ENCODE data around the gene FUT2. TPM values are rescaled to one million over a fixed set of nuclear protein-coding genes. Genes with fewer than 3 reads are reported as not detected.

Gene FUT2
- total and polyA plus RNA-seq, 2 experiments from 2014 or later = 0.25 TPM; not detected in 1

DNA sequence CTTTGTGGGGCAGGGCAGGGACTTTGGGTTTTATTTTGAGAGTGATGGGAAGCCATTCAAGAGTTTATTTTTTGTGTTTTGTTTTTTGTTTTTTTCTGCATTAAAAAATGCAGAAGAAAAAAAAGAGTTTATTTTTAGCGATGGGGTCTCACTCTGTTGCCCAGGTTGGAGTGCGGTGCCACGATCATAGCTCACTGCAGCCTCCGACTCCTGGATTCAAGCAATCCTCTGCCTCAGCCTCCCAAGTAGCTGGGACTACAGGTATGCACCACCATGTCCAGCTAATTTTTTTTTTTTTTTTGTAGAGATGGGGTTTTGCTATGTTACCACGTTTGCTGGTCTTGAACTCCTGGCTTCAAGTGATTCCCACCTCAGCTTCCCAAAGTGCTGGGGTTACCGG, 37.3 kb upstream of the FUT2 start:
- Histone ChIP-seq H3K27me3 (replicated peaks; ENCODE audit: insufficient read depth) (no peaks in the 10 kb centered on the region), H2AFZ (no peak overlapping the region), H3K27ac (no peak overlapping the region), H3K9me2 (ENCODE audit: insufficient read depth) (no peaks in the 10 kb centered on the region), H3K9ac (no peak overlapping the region), H3K79me2 (ENCODE audit: insufficient read depth) (no peaks in the 10 kb centered on the region), H3K36me3 (ENCODE audit: low read depth) (no peaks in the 10 kb centered on the region), H3F3A (ENCODE audit: insufficient read depth) (peaks cover 18% of the 10 kb centered on the region), H4K20me1 (ENCODE audit: insufficient read depth) (no peaks in the 10 kb centered on the region), H3K9me3 (ENCODE audit: low read depth) (no peaks in the 10 kb centered on the region), H3K4me3 (no peak overlapping the region), H3K4me1 (ENCODE audit: insufficient read depth) (peaks cover 5% of the 10 kb centered on the region; the same call in 1 of the 2 replicates), H3K4me2 (ENCODE audit: unreplicated experiment) (no peak overlapping the region)
- in situ Hi-C loops (cut with MboI) = no loop called here
- 92 to 96% methylated on average over 6 of the region's 6 CpGs for WGBS, 2 experiments (ENCODE audit: low coverage in 1 of 2, low lambda C conversion rate in 2 of 2, missing lambda C conversion rate in 2 of 2)
- DNase-seq = no peak
- TF ChIP-seq EZH2phosphoT487 (IDR thresholded peaks at IDR 0.05; ENCODE audit: insufficient read depth, low read depth) (no peak), EZH2 (IDR thresholded peaks at IDR 0.05; ENCODE audit: insufficient read depth, poor library complexity, severe bottlenecking) (no peak)

DNA sequence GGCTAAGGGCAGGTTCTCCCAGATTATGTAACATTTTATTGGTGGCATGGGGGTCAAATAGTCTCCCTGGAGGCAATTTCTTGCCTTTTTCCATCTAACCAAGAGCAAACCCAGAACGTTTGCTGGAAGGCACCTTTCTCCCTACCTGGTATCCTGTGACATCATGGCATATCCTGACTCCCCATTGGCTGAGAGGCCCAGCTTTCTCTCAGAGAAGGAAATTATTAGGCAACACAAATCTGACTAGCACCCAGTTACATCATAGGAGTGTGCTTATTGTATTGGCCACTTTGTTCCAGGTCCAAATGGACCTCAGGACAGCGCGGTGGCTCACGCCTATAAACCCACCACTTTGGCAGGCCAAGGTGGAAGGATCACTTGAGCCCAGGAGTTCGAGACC, 36.0 kb upstream of the FUT2 start:
- no peak overlapping the region for H3K9ac ChIP-seq
- 77 to 79% methylated on average over 5 of the region's 5 CpGs for WGBS, 2 experiments (ENCODE audit: low coverage in 1 of 2, low lambda C conversion rate in 2 of 2, missing lambda C conversion rate in 2 of 2)
- in situ Hi-C loops (cut with MboI) = no loop called here

DNA sequence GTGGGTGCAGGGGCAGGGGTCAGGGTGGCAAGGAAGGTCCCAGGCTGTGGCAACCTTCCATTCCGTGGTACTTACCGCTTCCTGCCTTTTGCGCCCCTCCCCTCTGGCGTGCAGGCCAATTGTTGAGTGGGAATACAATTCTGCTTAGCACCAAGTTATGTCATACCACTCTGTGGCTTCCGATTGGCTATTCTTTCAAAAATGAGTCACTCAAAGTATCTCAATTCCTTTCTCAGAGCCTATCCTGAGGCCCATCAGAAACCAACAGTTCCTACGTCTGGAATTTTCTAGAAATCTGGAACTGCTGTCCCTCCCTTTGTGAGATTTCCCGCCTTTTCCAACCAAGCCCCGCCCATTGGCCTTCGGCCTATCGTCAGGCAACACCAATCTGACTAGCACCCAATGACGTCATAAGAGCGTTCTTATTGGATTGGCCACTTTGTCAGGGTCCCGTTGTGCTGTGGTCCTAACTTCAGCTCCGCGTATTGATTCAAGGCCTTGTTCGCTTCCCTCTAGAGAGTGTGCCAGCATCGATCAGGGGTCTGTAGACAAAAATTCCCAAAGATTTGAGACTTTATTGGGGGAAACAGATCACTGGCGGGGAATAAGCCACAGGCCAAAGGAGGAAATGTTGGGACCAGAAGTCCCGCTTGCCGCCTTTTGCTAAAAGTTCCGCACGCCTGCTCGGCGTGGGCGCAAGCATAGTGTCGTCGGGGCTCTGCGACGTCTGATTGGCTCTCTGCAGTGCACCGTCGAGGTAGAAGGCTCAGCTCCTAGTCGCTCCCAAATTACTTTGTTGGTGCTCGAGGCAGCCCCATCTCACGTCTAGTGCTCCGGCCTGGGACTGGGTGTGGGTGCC, 34.7 kb upstream of the FUT2 start:
- Histone ChIP-seq H3K9me3 (ENCODE audit: low read depth) (no peaks in the 10 kb centered on the region), H3K9me2 (ENCODE audit: insufficient read depth) (no peaks in the 10 kb centered on the region), H3K4me2 (ENCODE audit: unreplicated experiment) (peak overlapping the region; percentile 45), H3F3A (ENCODE audit: insufficient read depth) (peaks cover 18% of the 10 kb centered on the region), H3K4me3 (no peak overlapping the region), H3K27ac (no peak overlapping the region), H2AFZ (0 out of 2 replicates have a peak overlapping the region, but pooled peaks have one; percentile 13), H4K20me1 (ENCODE audit: insufficient read depth) (no peaks in the 10 kb centered on the region), H3K27me3 (replicated peaks; ENCODE audit: insufficient read depth) (no peaks in the 10 kb centered on the region), H3K36me3 (ENCODE audit: low read depth) (no peaks in the 10 kb centered on the region), H3K4me1 (ENCODE audit: insufficient read depth) (peaks cover 5% of the 10 kb centered on the region; the same call in 1 of the 2 replicates), H3K9ac (no peak overlapping the region), H3K79me2 (ENCODE audit: insufficient read depth) (no peaks in the 10 kb centered on the region)
- peak; percentile 84 for DNase-seq
- TF ChIP-seq EZH2 (IDR thresholded peaks at IDR 0.05; ENCODE audit: insufficient read depth, poor library complexity, severe bottlenecking) (no peak), EZH2phosphoT487 (IDR thresholded peaks at IDR 0.05; ENCODE audit: insufficient read depth, low read depth) (no peak)
- 63 to 65% methylated on average over 35 of the region's 35 CpGs for WGBS, 2 experiments (ENCODE audit: low coverage in 1 of 2, low lambda C conversion rate in 2 of 2, missing lambda C conversion rate in 2 of 2)
- in situ Hi-C loops (cut with MboI) = no loop called here

More for the DNA sequence above, 36.0 kb upstream of the FUT2 start:
- H3K9me3 ChIP-seq (ENCODE audit: low read depth) = no peaks in the 10 kb centered on the region
- H3K36me3 ChIP-seq (ENCODE audit: low read depth) = no peaks in the 10 kb centered on the region
- no peak overlapping the region for H3K4me2 ChIP-seq (ENCODE audit: unreplicated experiment)
- H3F3A ChIP-seq (ENCODE audit: insufficient read depth) = peaks cover 18% of the 10 kb centered on the region
- no peaks in the 10 kb centered on the region for H3K79me2 ChIP-seq (ENCODE audit: insufficient read depth)
- H3K27me3 ChIP-seq (replicated peaks; ENCODE audit: insufficient read depth) = no peaks in the 10 kb centered on the region
- TF ChIP-seq EZH2phosphoT487 (IDR thresholded peaks at IDR 0.05; ENCODE audit: insufficient read depth, low read depth) (no peak), EZH2 (IDR thresholded peaks at IDR 0.05; ENCODE audit: insufficient read depth, poor library complexity, severe bottlenecking) (no peak)
- no peak overlapping the region for H3K27ac ChIP-seq
- H2AFZ ChIP-seq = no peak overlapping the region
- no peaks in the 10 kb centered on the region for H3K9me2 ChIP-seq (ENCODE audit: insufficient read depth)
- no peaks in the 10 kb centered on the region for H4K20me1 ChIP-seq (ENCODE audit: insufficient read depth)
- DNase-seq = peak; percentile 43
- H3K4me1 ChIP-seq (ENCODE audit: insufficient read depth) = peaks cover 5% of the 10 kb centered on the region; the same call in 1 of the 2 replicates
- H3K4me3 ChIP-seq = no peak overlapping the region

DNA sequence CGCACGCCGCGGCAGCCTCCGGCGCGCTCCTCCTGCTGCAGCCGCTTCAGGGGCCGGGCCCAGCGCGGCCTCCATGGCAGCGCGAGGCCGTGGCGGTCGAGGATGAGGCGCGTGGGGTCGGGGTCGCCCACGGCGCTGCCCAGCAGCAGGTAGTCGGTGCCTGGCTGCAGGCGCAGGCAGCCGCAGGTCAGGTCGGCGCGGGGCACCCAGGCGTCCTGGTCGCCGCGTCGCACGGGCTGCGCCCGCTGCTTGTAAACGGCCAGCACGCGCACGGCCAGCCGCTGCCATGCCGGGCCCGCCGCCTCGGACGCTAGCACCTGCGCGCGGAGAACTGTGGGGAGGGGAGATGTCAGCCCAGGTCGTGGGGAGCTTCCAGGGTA, 34.1 kb upstream of the FUT2 start:
- TF ChIP-seq EZH2 (IDR thresholded peaks at IDR 0.05; ENCODE audit: insufficient read depth, poor library complexity, severe bottlenecking) = no peak
- TF ChIP-seq EZH2phosphoT487 (IDR thresholded peaks at IDR 0.05; ENCODE audit: insufficient read depth, low read depth) = no peak
- Histone ChIP-seq H3K27ac (no peak overlapping the region), H3K4me3 (no peak overlapping the region), H3K9me2 (ENCODE audit: insufficient read depth) (no peaks in the 10 kb centered on the region), H3F3A (ENCODE audit: insufficient read depth) (peaks cover 16% of the 10 kb centered on the region), H3K9me3 (ENCODE audit: low read depth) (no peaks in the 10 kb centered on the region), H3K4me2 (ENCODE audit: unreplicated experiment) (no peak overlapping the region), H4K20me1 (ENCODE audit: insufficient read depth) (no peaks in the 10 kb centered on the region), H3K79me2 (ENCODE audit: insufficient read depth) (no peaks in the 10 kb centered on the region), H3K9ac (no peak overlapping the region), H3K27me3 (replicated peaks; ENCODE audit: insufficient read depth) (no peaks in the 10 kb centered on the region), H3K4me1 (ENCODE audit: insufficient read depth) (peaks cover 4% of the 10 kb centered on the region; the same call in 1 of the 2 replicates), H2AFZ (no peak overlapping the region), H3K36me3 (ENCODE audit: low read depth) (no peaks in the 10 kb centered on the region)
- in situ Hi-C loops (cut with MboI) = no loop called here
- WGBS, 2 experiments (ENCODE audit: low coverage in 1 of 2, low lambda C conversion rate in 2 of 2, missing lambda C conversion rate in 2 of 2) = 91 to 95% methylated on average over 27 to 50 of the region's 50 CpGs
- no peak for DNase-seq
